COLO829 (cell line): Measurements from ENCODE around the gene CDK8.
A peak's percentile ranks its signal among the peaks of the same experiment; 100 is the strongest.
"Not testable (repeated sequence)": the region's sequence is repeated elsewhere in the genome, so short reads cannot be mapped to it uniquely, and the experiment has no call there.

Experiments
- DNase-seq: peaks from one replicate; pipeline ENCODE4 v3.0.0; 2012; ENCODE audit warnings: low spot score

The CDK8 gene

GRCh38 chr13:26253262-26253786 lies 605 bp upstream of the CDK8 start:
- DNase-seq, result no peak

DNA sequence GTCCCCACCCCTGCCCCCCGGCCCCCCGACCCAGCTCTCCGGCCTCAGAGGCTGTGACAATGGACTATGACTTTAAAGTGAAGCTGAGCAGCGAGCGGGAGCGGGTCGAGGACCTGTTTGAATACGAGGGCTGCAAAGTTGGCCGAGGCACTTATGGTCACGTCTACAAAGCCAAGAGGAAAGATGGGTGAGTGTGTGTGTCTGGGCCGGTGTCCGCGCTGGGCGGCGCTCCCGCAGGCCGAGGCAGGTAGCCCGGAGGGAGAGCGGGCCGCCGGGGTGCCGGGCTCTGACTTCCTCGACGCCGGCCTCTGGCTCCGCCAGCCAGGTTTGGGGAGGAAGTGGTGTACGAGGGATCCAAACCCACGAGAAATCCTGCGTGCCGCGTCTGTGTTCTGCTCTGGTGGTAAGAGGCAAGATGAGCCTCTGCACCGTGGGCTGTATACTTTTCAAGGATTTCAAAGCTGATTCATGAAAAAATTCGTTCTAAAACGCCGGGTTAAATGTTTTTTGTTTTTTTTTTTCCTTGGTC lies 718 bp downstream of the CDK8 start:
- no peak for DNase-seq

GRCh38 chr13:26255115-26255514 lies 1.2 kb downstream of the CDK8 start:
- no peak for DNase-seq

DNA sequence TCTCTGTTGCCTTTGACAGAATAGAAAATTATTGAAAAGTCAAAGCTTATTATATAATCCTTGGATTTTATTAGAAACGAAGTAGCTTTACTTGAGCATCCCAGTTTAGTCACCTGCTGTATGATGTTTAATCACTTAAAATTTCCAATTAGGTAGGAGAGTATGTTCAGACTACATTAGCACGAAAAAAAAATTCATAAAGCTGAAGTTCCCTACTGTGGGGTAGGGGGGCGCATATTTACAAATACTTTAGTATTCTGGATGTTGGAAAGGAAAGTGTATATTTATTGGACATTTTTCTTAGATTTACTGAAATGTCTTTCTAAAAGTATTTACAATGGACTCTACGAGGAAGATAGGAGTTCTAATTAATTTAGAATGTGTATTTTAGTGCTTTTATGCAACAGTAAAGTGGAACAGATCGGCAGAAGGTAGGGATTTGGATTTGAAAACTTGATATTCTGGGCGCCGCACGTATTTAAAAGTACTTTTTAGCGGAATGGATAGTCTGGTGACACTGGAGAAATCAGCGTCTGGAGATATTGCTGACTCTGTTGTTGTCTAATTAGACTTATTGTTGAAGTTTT lies 1.9 kb downstream of the CDK8 start:
- DNase-seq, result no peak

- no peak for DNase-seq
Measured at GRCh38 chr13:26257049-26257448, 3.1 kb downstream of the CDK8 start.

DNA sequence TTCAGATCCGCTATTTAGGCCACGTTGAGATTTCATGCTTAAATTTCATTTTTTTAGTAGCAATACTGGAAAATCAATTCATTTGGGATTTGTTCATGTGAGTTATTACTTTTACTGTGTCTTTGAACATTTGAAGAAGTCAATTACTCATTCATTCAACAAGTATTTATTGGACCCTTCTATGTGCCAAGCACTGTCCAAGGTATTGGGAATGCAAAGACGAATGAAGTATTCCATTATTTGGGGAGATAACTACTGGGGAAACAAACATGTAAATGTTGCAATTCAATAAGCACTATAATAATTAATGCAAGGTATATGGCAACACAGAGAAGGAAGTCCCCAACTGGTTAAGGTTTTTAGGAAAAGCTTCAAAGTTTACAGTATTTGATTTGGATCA lies 5.7 kb downstream of the CDK8 start:
- DNase-seq, result no peak

DNA sequence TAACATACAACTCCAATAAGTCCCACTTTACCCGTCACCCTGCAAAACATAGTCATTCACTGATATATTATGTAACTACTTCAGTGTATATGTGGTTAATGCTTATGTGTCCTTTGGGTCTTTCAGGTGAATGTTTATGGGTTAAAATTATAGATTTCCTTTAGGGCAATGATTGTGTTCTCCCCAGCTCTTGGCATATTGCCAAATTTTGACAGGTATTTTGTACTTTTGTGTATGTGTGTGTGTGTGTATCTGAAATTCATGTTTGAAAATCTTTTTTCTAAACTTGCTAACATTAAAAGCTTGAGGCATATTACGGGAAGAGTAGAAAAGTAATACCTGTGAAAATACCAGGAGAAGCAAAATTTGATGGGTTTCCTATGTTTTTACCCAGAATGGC lies 8.2 kb downstream of the CDK8 start:
- DNase-seq, result no peak

- no peak for DNase-seq
Measured at GRCh38 chr13:26266311-26266710, 12.4 kb downstream of the CDK8 start.

- DNase-seq, result no peak
Measured at GRCh38 chr13:26270707-26271106, 16.8 kb downstream of the CDK8 start.

DNA sequence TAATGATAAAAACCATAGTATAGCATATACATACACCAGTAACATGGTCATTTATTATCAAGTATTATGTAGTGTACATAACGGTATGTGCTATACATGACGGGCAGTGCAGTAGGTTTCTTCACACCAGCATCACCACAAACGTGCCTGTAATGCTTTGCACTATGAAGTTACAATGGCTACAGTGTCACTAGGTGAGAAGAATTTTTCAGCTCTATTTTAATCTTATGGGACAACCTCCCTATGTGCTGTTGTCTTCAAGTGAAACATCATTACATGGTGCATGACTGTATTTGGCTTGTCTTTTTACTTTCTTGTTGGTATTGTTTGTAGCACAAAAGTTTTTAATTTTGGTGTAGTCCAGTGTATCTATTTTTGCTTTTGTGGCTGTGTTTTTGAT lies 18.7 kb downstream of the CDK8 start:
- DNase-seq, result no peak

- DNase-seq, result no peak
Measured at GRCh38 chr13:26280295-26280694, 26.4 kb downstream of the CDK8 start.

DNA sequence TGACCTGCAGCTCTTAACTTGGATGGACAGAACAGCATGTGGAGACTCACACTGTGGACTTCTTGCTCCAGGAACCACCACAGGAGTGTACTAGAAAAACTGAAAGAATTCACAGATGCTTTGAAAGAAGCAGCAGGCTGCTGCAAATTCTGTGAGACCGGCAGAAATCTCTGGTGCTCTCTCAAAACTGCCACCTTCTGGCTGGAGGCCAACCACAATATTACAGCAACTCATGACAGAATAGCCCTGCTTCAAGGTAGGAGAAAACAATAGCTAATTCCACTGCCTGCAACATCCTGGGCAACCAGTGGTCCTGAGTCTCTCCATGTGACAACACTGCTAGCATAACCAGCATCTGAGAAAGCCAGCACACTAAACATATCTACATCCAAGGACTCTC lies 26.9 kb downstream of the CDK8 start:
- no peak for DNase-seq

- not testable (repeated sequence) for DNase-seq
Measured at GRCh38 chr13:26285911-26286310, 32.0 kb downstream of the CDK8 start.

- DNase-seq, result not testable (repeated sequence)
Measured at GRCh38 chr13:26288838-26289237, 34.9 kb downstream of the CDK8 start.

GRCh38 chr13:26295812-26296211 lies 41.9 kb downstream of the CDK8 start:
- DNase-seq, result no peak

DNA sequence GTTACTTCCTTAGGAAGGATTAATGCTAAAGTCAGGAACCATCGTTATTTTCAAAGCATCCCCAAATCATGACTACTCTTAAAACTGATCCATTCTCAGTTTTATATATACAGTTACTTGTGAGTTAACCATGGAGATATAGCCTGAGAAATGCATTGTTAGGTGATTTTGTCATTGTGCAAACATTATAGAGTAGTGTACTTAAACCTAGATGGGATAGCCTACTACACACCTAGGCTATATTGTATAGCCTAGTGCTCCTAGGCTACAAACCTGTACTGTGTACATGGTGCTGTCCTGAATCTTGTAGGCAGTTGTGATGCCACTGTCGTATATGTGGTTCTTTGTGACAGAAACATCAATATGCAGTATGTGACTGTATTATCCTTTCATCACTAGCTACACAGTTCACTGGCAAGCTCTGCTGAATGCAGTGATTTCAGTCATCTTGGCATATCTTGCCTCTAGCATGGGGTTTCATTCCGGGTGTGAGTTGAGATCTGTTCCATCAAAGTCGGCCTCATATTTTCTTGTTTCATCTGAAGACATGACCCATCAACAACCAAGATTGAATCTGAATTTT lies 45.3 kb downstream of the CDK8 start:
- no peak for DNase-seq

GRCh38 chr13:26300140-26300539 lies 46.2 kb downstream of the CDK8 start:
- DNase-seq, result peak; percentile 9

GRCh38 chr13:26305676-26306075 lies 51.7 kb downstream of the CDK8 start:
- no peak for DNase-seq

DNA sequence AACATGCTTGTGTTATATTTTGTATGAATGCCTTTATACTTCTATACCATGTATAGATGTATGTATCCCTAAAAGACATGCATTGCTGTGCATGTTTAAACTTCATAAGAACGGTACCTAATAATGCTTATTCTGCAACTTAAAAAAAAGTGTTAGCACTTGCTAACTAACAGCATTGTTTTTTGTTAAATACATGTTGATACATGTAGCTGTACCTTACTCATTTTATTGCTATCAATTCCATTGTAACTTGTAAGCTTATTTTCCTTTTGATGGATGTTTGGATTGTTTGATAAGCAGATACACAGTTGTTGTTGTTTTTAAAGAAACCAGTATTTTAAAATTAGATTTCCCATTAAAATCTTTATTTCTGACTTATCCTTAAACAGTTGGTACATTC lies 53.8 kb downstream of the CDK8 start:
- no peak for DNase-seq

GRCh38 chr13:26308250-26308649 lies 54.3 kb downstream of the CDK8 start:
- no peak for DNase-seq

DNA sequence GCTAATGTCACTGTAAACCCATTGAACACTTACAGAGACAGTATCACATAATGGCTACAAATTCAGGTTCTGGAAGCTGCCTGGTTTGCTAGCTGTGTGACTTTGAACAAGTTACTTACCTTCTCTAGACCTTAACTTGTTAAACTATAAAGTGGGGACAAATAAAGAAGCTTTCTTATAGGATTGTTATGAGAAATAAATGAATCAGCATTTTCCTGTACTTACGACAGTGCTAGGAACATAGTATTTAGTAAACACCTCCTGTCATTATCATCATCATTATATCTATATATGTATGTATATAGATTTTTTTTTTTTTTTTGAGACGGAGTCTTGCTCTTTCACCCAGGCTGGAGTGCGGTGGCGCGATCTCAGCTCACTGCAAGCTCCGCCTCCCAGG lies 54.9 kb downstream of the CDK8 start:
- no peak for DNase-seq

DNA sequence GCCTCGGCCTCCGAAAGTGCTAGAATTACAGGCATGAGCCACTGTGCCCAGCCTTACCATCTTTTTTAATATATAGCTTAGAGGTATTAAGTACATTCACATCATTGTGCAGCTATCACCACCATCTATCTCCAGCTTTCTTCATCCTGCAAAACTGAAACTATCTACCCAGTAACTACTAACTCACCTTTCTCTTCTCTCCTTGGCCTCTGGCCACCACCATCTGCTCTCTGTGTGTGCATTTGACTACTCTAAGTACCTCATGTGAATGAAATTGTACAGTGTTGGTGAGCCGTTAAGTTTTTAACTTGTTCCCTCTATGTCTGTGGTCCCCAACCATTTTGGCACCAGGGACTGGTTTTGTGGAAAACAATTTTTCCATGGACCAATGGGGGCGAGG lies 56.1 kb downstream of the CDK8 start:
- DNase-seq, result no peak

GRCh38 chr13:26310470-26310869 lies 56.5 kb downstream of the CDK8 start:
- DNase-seq, result no peak

- not testable (repeated sequence) for DNase-seq
Measured at GRCh38 chr13:26312019-26312418, 58.1 kb downstream of the CDK8 start.
